ENCODE results near the gene DAAM1.

DNA sequence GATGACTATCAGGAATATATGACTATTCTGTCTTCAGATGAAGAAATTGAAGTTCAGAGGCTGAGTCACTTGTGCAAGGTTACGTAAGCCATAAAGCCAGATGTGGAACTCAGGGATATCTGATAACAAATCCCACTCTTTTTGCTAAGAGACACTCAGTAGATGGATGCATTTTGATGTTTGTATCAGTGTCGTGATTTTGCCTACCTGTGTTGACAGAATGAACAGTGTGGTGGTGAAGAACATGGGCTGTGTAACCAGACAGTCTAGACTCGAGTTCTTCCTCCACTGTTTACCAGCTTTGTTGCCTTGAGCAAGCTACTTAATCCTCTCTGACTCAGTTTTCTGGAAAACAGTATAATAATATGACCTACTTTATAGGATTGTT, 93.9 kb downstream of the DAAM1 start:
- TF ChIP-seq, protein P1, sequence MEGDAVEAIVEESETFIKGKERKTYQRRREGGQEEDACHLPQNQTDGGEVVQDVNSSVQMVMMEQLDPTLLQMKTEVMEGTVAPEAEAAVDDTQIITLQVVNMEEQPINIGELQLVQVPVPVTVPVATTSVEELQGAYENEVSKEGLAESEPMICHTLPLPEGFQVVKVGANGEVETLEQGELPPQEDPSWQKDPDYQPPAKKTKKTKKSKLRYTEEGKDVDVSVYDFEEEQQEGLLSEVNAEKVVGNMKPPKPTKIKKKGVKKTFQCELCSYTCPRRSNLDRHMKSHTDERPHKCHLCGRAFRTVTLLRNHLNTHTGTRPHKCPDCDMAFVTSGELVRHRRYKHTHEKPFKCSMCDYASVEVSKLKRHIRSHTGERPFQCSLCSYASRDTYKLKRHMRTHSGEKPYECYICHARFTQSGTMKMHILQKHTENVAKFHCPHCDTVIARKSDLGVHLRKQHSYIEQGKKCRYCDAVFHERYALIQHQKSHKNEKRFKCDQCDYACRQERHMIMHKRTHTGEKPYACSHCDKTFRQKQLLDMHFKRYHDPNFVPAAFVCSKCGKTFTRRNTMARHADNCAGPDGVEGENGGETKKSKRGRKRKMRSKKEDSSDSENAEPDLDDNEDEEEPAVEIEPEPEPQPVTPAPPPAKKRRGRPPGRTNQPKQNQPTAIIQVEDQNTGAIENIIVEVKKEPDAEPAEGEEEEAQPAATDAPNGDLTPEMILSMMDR (conservative IDR thresholded peaks at IDR 0.05; ENCODE audit: low read depth, low read length): no peak
- no peak for TF ChIP-seq EZH2 (IDR thresholded peaks at IDR 0.05; ENCODE audit: borderline replicate concordance, low read depth, low read length, poor library complexity, severe bottlenecking)
